ENCODE data around the gene EIF2AK3. TPM values are rescaled to one million over a fixed set of nuclear protein-coding genes. Genes with fewer than 3 reads are reported as not detected.

Gene EIF2AK3
- total and polyA plus RNA-seq, 2 of the 4 experiments (the other 2 are of a cell fraction): 7.9 to 22.8 TPM

DNA sequence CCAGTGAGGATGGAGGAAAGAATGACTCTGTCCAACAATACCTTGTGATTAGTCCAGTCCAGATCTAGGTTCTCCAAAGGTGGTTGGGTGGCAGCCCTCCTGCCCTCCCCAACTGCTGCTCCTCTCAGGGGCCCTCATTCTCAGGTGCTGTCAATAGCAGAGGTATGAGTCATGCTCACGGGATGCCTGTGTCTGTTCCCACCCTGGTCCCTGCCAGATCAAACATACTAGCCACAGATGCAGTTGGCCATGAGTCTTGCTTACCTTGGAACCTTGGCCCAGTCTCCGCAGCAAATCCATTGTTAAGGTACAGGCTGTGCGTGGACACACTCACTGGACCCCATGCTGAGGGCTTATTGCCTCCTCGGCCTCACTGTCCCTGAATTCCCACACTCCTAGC lies 39.3 kb upstream of the EIF2AK3 start:
- no peak overlapping the region for H2AK5ac ChIP-seq (ENCODE audit: low read depth, low read length)
- CTCF ChIA-PET: no interaction called here

More for the DNA sequence above, 39.3 kb upstream of the EIF2AK3 start:
- Histone ChIP-seq H4K91ac (ENCODE audit: insufficient read depth, low read depth, low read length) (no peak overlapping the region), H3K18ac (ENCODE audit: low read depth, low read length) (no peak overlapping the region), H2AFZ (replicated peaks; ENCODE audit: low read length, poor library complexity) (no peak overlapping the region), H3K27me3 (ENCODE audit: control insufficient read depth, insufficient read depth, low read length) (peaks cover 5% of the 10 kb centered on the region), H3K9me3 (ENCODE audit: control insufficient read depth, insufficient read depth, low read length) (no peaks in the 10 kb centered on the region), H2BK5ac (ENCODE audit: low read depth, low read length, poor library complexity, severe bottlenecking) (no peak overlapping the region), H3K36me3 (ENCODE audit: control insufficient read depth, insufficient read depth, low read length) (no peaks in the 10 kb centered on the region), H2AK9ac (replicated peaks; ENCODE audit: low read depth, low read length, poor library complexity) (no peak overlapping the region), H3K9me1 (ENCODE audit: insufficient read depth, low read length) (no peaks in the 10 kb centered on the region), H2BK20ac (ENCODE audit: low read depth, low read length) (no peak overlapping the region), H2BK15ac (ENCODE audit: low read depth, low read length) (no peak overlapping the region), H3K27ac (ENCODE audit: insufficient read depth, low read length) (no peak overlapping the region), H3K4me2 (ENCODE audit: low read depth, low read length) (no peak overlapping the region), H2BK120ac (ENCODE audit: low read depth, low read length) (no peak overlapping the region), H3K4me3 (ENCODE audit: insufficient read depth, low read depth, low read length) (no peak overlapping the region), H3K23ac (ENCODE audit: low read depth, low read length) (no peak overlapping the region), H3K4ac (ENCODE audit: low read depth, low read length) (no peak overlapping the region), H3K79me1 (ENCODE audit: low read depth in 1 of 2, low read length in 2 of 2) (no peaks in the 10 kb centered on the region), H3K4me1 (ENCODE audit: control insufficient read depth, insufficient read depth, low read length) (no peaks in the 10 kb centered on the region), H3K14ac (replicated peaks; ENCODE audit: low read depth, low read length) (no peak overlapping the region), H4K5ac (ENCODE audit: low read depth, low read length) (no peak overlapping the region), H3K9ac (ENCODE audit: low read depth, low read length) (no peak overlapping the region), H4K8ac (ENCODE audit: low read depth in 2 of 2, low read length in 2 of 2) (no peak overlapping the region), H4K20me1 (ENCODE audit: insufficient read depth, low read length) (no peaks in the 10 kb centered on the region), H3K56ac (ENCODE audit: extremely low read depth, insufficient read depth, low read length) (no peak overlapping the region)
- dilution Hi-C loops (cut with HindIII; ENCODE audit: low sequenced_read_pairs, unreplicated experiment) (no loop called here), in situ Hi-C loops (cut with MboI; ENCODE audit: low sequenced_read_pairs) (loop anchor here (5.0 to 25.0 kb wide), 3 partner anchors 74 to 604 kb away; partner anchors contain the start of genes KRCC1 and SMYD1), intact Hi-C loops (cut with micrococcal nuclease) (no loop called here)
- POLR2A ChIA-PET (ENCODE audit: unreplicated experiment): no interaction called here
- WGBS, 2 experiments (ENCODE audit: extremely low coverage in 2 of 2, insufficient read length in 1 of 2): 71% methylated on average over 1 of the region's 4 CpGs; no CpG with 5 or more reads in 1 of the 2 experiments
- DNase-seq: no peak
- no TSS peak for BruUV-seq (replicated peaks)
- no peak for ATAC-seq (ENCODE audit: low read depth)
- TF ChIP-seq, protein P1, sequence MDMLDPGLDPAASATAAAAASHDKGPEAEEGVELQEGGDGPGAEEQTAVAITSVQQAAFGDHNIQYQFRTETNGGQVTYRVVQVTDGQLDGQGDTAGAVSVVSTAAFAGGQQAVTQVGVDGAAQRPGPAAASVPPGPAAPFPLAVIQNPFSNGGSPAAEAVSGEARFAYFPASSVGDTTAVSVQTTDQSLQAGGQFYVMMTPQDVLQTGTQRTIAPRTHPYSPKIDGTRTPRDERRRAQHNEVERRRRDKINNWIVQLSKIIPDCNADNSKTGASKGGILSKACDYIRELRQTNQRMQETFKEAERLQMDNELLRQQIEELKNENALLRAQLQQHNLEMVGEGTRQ (IDR thresholded peaks at IDR 0.05; ENCODE audit: low read depth, low read length): no peak
- TF ChIP-seq MAZ (IDR thresholded peaks at IDR 0.05; ENCODE audit: borderline replicate concordance, low read depth, low read length): no peak
- no peak for TF ChIP-seq CEBPB (IDR thresholded peaks at IDR 0.05; ENCODE audit: low read depth, low read length)
- no peak for TF ChIP-seq NFE2L2 (IDR thresholded peaks at IDR 0.05; ENCODE audit: low read depth, low read length)
